Measurements from ENCODE around the gene CCND3.
"Not testable (repeated sequence)": the region's sequence is repeated elsewhere in the genome, so short reads cannot be mapped to it uniquely, and the experiment has no call there.

The CCND3 gene

GRCh38 chr6:41947581-41948220, 6.1 kb upstream of the CCND3 start:
- no peak for DNase-seq (ENCODE audit: low read depth in 3 of 3)

- no peak for DNase-seq (ENCODE audit: low read depth in 3 of 3)
Measured at GRCh38 chr6:41943456-41943855, 1.8 kb upstream of the CCND3 start.

- not testable (repeated sequence) for DNase-seq (ENCODE audit: low read depth in 3 of 3)
Measured at GRCh38 chr6:41942882-41943281, 1.3 kb upstream of the CCND3 start.

- DNase-seq (ENCODE audit: low read depth in 3 of 3): no peak
Measured at GRCh38 chr6:41942067-41942851, 651 bp upstream of the CCND3 start.

GRCh38 chr6:41940759-41941279, 789 bp downstream of the CCND3 start:
- no peak for DNase-seq (ENCODE audit: low read depth in 3 of 3)

GRCh38 chr6:41939848-41940758, 1.5 kb downstream of the CCND3 start:
- no peak for DNase-seq (ENCODE audit: low read depth in 3 of 3)

GRCh38 chr6:41939176-41939847, 2.3 kb downstream of the CCND3 start:
- no peak for DNase-seq (ENCODE audit: low read depth in 3 of 3)

GRCh38 chr6:41938590-41939175, 2.9 kb downstream of the CCND3 start:
- DNase-seq (ENCODE audit: low read depth in 3 of 3): no peak

GRCh38 chr6:41937861-41938574, 3.6 kb downstream of the CCND3 start:
- DNase-seq (ENCODE audit: low read depth in 3 of 3): no peak

- DNase-seq (ENCODE audit: low read depth in 3 of 3): no peak
Measured at GRCh38 chr6:41937472-41937860, 4.1 kb downstream of the CCND3 start.

- DNase-seq (ENCODE audit: low read depth in 3 of 3): peak; percentile 51 to 59 (median 52)
Measured at GRCh38 chr6:41936073-41936837, 5.4 kb downstream of the CCND3 start.

GRCh38 chr6:41935685-41936072, 5.9 kb downstream of the CCND3 start:
- no peak for DNase-seq (ENCODE audit: low read depth in 3 of 3)

GRCh38 chr6:41935193-41935574, 6.4 kb downstream of the CCND3 start:
- no peak for DNase-seq (ENCODE audit: low read depth in 3 of 3)

- no peak for DNase-seq (ENCODE audit: low read depth in 3 of 3)
Measured at GRCh38 chr6:41934278-41935192, 7.1 kb downstream of the CCND3 start.

GRCh38 chr6:41932378-41932777, 9.2 kb downstream of the CCND3 start:
- DNase-seq (ENCODE audit: low read depth in 3 of 3): no peak

- no peak for DNase-seq (ENCODE audit: low read depth in 3 of 3)
Measured at GRCh38 chr6:41931792-41932191, 9.8 kb downstream of the CCND3 start.

- DNase-seq (ENCODE audit: low read depth in 3 of 3): no peak
Measured at GRCh38 chr6:41929924-41930323, 11.7 kb downstream of the CCND3 start.

GRCh38 chr6:41927253-41927652, 14.4 kb downstream of the CCND3 start:
- DNase-seq (ENCODE audit: low read depth in 3 of 3): no peak

- no peak for DNase-seq (ENCODE audit: low read depth in 3 of 3)
Measured at GRCh38 chr6:41922154-41922553, 19.5 kb downstream of the CCND3 start.

Data from stimulated activated CD4-positive, alpha-beta T cell treated with anti-CD3 and anti-CD28 coated beads, TNF-alpha, amount 100 ng/mL, for 48 hours (primary cell).